Epithelial cell of prostate (primary cell): ENCODE results near the gene PACS2.
"Not testable (repeated sequence)": the region's sequence is repeated elsewhere in the genome, so short reads cannot be mapped to it uniquely, and the experiment has no call there.

ENCODE experiments used
- DNase-seq: peaks from one replicate; pipeline ENCODE4 v3.0.0-alpha.2; 2011; ENCODE audit warnings: low read depth, low spot score
- H3K27ac ChIP-seq: fragments of 450-650 bp; 2 replicates; pipeline ENCODE4 v1.5.1; 2017; ENCODE audit warnings: mild to moderate bottlenecking

The PACS2 gene

GRCh38 chr14:105287249-105288102 lies 27.1 kb upstream of the PACS2 start:
- no peak for DNase-seq
- no peak overlapping the region for H3K27ac ChIP-seq

GRCh38 chr14:105288936-105289335 lies 25.6 kb upstream of the PACS2 start:
- DNase-seq, H3K27ac ChIP-seq: not testable (repeated sequence)

DNA sequence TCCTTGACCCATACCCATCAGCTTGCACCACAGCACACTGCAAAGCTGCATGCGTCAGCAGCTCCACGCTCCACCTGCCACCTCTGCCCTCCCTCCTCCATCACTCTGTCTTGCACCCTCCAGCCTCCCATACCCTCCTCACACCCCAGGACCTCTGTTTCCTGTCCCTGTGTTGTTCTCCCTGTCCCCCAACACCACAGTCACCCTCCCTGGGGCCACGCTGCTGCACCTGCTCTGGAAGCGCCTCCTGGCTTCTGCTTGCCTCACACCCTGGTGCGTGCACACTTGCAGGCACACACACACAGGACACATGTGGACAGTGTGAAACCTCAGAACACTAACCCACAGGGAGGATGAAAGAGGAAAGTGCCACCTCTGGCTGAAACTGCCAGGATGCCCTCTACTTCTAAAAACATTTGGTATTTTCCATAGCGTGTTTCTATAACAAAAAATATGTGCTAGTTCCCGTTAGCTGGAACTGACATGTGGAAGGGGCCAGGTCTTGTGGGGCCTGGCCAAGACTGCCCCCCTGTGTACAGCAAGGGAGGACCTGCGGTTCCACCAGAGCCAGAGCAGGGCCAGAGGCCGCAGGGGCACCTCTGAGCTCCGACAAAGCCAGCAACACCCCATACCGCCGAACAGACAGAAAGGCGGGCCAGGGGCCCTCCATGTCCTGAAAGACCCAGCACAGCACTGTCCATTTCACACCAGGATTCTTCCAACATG lies 23.8 kb upstream of the PACS2 start:
- no peak for DNase-seq
- H3K27ac ChIP-seq: no peak overlapping the region

GRCh38 chr14:105292826-105293711 lies 21.5 kb upstream of the PACS2 start:
- DNase-seq: no peak
- H3K27ac ChIP-seq: no peak overlapping the region

GRCh38 chr14:105294142-105294597 lies 20.4 kb upstream of the PACS2 start:
- no peak overlapping the region for H3K27ac ChIP-seq
- DNase-seq: no peak

DNA sequence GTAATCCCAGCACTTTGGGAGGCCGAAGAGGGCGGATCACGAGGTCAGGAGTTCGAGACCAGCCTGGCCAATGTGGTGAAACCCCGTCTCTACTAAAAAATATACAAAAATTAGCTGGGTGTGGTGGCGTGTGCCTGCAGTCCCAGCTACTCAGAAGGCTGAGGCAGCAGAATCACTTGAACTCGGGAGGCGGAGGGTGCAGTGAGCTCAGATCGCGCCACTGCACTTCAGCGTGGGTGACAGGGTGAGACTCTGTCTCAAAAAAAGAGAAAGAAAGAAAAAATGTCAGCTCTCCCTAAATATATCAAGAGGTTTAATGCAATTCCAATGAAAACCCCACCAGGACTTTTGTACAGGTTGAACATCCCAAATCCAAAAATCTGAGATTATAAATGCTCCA lies 17.2 kb upstream of the PACS2 start:
- not testable (repeated sequence) for DNase-seq, H3K27ac ChIP-seq

DNA sequence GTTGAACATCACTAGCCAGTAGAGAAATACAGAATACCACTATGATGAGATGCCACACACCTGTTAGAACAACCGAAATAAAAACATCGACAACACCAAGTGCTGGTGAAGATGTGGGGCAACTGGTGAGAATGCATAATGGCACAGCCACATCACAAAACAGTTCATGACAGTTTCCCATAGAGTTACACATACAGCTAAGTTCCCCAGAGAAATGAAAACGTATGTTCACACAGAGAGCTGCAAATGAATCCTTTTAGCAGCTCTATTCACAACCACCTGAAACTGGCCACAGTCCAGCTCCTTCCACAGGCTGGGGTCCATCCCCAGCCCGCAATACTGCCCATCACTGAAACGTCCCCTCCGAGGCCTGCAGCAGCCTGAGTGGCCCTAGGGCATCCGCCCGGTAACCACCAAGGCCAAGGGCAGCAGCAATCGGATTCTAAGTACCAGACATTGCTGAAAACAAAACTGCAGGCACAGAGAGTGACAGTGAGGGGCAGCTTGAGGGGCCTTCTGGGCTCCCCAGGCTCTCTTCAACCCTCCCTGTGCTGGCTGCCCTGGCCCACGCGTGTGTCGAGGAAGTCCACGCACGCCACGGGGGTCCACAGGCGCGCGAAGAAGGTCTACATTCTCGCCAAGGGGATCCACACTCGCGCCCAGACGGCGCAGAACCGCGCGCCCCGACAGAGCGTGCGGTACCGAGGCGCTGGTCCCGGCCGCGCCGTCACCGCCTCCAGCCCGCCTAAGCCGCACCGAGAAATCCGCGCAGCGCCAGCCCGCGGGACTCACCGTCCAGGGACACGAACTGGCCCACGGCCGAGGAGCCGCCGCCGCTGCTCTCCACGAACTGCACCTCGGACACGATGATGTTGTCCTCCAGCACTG lies 14.7 kb upstream of the PACS2 start:
- DNase-seq: no peak
- H3K27ac ChIP-seq: peak overlapping the region; percentile 88

DNA sequence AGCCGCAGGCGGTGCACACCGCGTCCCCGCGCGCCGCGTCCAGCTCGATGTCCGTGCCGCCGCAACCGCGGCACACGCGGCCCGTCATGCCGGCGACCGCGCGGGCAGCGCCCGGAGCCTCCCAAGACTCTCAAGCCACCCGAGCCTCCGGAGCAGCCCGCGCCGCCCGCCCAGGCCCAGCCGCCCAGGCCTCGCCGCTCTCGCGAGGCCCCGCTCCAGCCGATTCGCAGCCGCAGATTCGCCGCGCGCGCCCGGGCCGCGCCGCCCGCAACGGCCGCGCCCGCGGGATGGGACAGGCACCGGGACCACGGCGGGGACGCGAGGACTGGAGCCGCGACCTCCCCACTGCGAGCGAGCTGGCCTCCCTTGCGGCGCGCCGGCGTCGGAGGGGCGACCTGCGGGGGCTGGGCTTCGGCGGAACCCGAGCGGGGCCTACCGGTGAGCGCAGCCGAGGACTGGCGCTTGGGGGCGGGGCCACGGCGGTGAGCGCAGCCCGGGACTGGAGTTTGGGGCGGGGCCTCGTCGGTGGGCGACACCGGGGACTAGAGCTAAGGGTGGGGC lies 13.9 kb upstream of the PACS2 start, which contains the start of gene BRF1:
Gene BRF1, minus strand, starts transcription at position 460 of the 561 bp plus-strand sequence. Its CDS starts 372 bp downstream, at position 88.
- H3K27ac ChIP-seq: peak within 1 kb of the TSS; percentile 88
- peak; percentile 34 for DNase-seq

DNA sequence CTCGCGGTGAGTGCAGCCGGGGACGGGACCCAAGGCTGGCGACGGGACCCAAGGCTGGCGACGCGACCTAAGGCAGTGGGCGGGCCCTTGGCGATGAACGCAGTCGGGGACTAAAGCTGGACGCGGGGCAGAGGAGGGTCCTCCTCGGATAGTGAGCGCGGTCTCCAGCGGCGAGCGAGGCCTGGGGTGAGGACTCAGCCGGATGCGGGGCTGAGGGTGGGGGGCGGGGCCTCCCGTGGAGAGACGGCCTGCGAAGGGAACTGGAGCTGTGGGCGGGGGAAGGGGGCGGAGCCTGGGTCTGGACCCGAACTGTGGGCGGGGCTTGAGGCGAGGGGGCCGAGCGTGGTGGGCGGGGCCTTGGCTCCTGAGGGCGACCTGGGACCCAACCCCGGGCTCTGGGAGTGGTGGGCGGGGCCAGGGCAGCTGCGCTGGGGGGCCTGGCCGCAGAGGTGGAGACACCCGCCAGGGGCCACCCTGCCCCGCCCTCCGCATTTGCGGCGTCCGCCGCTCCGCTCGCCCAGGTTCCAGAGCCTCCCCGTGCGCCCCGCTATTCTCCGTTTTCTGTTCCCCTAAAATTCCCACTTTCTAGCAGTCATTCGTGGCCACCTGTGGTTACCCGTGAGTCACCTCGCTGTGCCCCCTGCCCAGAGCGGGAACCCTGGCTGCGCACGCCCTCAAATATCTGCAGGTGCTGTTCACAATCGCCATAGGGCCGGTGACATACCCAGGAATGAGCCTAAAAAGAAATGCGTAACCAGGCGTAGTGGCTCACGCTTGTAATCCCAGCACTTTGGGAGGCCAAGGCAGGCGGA lies 13.2 kb upstream of the PACS2 start:
- peak; percentile 52 for DNase-seq

DNA sequence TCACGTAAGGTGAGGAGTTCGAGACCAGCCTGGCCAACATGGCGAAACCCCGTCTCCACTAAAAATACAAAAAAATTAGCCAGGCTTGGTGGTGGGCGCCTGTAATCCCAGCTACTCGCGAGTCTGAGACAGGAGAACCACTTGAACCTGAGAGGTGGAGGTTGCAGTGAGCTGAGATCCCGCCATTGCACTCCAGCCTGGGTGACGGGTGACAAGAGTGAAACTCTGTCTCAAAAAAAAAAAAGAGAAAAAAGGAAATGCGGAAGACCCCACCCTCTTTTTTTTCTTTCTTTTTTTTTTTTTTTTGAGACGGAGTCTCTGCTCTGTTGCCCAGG lies 12.7 kb upstream of the PACS2 start:
- not testable (repeated sequence) for H3K27ac ChIP-seq

More for the DNA sequence above, 13.2 kb upstream of the PACS2 start:
- H3K27ac ChIP-seq: peak overlapping the region; percentile 88

GRCh38 chr14:105303949-105304348 lies 10.6 kb upstream of the PACS2 start:
- DNase-seq: no peak
- H3K27ac ChIP-seq: no peak overlapping the region

More for the DNA sequence above, 12.7 kb upstream of the PACS2 start:
- not testable (repeated sequence) for DNase-seq

GRCh38 chr14:105304565-105304964 lies 10.0 kb upstream of the PACS2 start:
- H3K27ac ChIP-seq: no peak overlapping the region
- DNase-seq: no peak

DNA sequence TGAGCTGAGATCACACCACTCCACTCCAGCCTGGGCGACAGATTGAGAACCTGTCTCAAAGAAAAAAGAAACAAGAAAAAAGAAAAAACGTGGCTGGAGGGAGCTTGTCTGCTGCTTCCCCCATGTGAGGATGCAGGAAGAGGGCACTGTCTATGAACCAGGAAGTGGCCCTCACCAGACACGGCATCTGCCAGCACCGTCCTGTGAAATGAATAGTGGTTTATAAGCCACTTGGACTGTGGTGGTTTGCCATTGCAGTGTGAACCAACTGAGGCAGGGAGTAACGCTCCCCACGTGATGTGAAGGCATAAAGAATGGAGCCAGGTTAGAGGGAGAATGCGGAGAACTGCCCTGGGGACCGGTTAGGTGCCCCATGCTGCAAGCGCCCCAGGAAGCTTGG lies 9.2 kb upstream of the PACS2 start:
- no peak for DNase-seq
- no peak overlapping the region for H3K27ac ChIP-seq

DNA sequence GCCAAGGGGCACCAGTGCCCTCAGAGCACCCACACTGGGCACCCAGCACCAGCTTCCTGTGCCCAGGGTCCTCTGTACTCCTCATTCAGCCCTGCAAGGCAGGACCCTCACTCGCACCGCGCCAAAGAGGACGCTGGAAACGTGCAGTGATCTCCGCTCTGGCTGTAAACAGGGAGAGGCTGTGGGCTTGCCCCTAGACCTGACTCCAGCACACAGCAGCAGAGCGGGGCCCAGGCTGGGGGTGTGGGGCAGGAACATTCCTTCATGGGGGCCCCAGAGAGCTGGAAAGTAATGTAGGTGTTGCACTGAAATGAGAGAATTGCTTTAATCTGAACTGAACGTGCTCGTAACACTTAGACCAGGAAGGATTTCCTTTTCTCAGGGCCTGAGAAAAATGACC lies 8.8 kb upstream of the PACS2 start:
- H3K27ac ChIP-seq: no peak overlapping the region
- DNase-seq: no peak

DNA sequence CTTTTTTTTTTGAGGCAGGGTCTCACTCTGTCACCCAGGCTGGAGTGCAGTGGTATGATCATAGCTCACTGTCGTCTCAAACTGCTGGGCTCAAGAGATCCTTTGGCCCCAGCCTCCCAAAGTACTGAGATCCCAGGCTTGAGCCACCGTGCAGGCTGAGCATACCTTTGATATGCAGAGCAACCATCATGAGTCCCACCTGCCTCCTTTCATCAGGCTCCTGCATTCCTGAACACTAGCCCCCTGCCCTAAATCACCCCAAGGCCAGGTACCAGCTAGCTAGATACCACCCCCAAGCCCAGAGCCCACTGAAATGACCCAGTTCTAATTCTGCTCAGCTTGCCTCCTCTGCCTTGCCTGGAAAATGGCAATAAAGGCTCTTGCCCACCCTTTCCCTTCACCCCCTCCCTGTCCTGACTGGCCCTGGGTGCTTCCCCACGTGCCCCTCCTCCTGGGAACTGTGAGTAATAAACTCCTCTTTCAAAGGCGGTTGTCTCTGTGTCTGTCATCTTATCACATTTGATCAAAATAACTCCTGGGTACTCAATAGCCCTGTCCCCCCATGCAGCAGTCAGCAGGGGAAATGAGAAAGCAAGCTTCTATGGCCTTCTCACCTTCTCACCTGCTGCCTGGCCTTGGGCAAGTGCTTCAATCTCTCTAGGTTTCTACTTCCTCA lies 7.4 kb upstream of the PACS2 start:
- no peak overlapping the region for H3K27ac ChIP-seq
- no peak for DNase-seq

- peak overlapping the region; percentile 21 for H3K27ac ChIP-seq
- no peak for DNase-seq
Measured at GRCh38 chr14:105309371-105309770, 5.2 kb upstream of the PACS2 start.

DNA sequence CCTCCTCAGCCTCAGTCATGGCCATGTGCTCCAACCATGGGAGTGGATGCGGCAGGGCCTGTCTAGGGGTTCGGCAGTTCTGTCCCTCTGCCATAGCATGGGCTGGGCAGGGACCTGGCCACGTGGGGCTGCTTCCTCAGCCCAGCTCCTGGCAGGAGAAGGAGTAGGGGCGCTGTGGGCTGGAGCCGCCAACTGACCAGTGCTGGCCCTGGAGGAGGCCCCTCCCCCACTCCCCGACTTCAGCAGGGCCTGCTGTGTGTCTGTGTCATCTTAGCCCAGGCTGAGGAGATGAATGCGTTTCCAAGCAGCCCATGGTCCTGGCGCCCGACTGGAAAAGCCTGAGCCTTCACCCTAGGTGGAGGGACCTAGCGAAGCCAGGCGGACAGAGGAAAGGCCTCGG lies 2.7 kb upstream of the PACS2 start:
- DNase-seq: no peak
- no peak overlapping the region for H3K27ac ChIP-seq

DNA sequence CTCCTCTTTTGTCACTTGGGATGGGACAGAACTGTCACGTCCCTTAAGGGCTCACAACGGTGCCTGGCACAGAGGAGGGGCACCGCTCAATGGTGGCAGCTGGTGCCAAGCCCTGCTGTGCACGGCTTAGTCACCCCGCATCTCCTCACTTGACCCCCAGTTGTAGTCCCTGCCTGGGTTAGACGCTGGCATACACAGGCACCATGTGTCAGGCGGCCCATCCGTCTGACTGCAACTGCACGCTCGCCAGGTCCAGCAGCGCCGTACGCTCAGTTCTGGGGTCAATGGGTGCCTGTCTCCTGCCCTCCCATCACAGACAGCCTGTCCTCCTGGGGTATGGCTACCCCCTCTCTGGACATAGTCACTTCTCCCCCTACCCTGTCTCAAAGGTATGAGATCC lies 1.6 kb upstream of the PACS2 start:
- no peak overlapping the region for H3K27ac ChIP-seq
- DNase-seq: no peak
